ENCODE results near the gene POU2F2.

Gene POU2F2

GRCh38 chr19:42125536-42125935 is 6.7 kb downstream of the POU2F2 start:
- H3K4me1 Mint-ChIP-seq (ENCODE audit: low read depth): peaks cover 94% of the 10 kb centered on the region
- intact Hi-C loops (cut with micrococcal nuclease): loop anchor here (5.0 kb wide), 1 partner anchor 202 kb away; the partner anchor contains the start of gene MEGF8
- no peaks in the 10 kb centered on the region for H3K9me3 Mint-ChIP-seq
- H3K36me3 Mint-ChIP-seq (ENCODE audit: low read depth): peaks cover 7% of the 10 kb centered on the region
- H3K27me3 Mint-ChIP-seq: no peaks in the 10 kb centered on the region
- H3K4me3 Mint-ChIP-seq: no peak overlapping the region
- H3K27ac Mint-ChIP-seq: peak overlapping the region; percentile 13

- intact Hi-C loops (cut with micrococcal nuclease): no loop called here
- Mint-ChIP-seq H3K36me3 (ENCODE audit: low read depth) (peaks cover 7% of the 10 kb centered on the region), H3K4me3 (no peak overlapping the region), H3K27me3 (no peaks in the 10 kb centered on the region), H3K9me3 (no peaks in the 10 kb centered on the region), H3K27ac (no peak overlapping the region), H3K4me1 (ENCODE audit: low read depth) (peaks cover 84% of the 10 kb centered on the region)
These were observed 7.8 kb downstream of the POU2F2 start for GRCh38 chr19:42124386-42124901.

GRCh38 chr19:42123765-42124164 is 8.5 kb downstream of the POU2F2 start:
- intact Hi-C loops (cut with micrococcal nuclease): no loop called here
- Mint-ChIP-seq H3K9me3 (no peaks in the 10 kb centered on the region), H3K27me3 (no peaks in the 10 kb centered on the region), H3K27ac (peak overlapping the region; percentile 83), H3K4me1 (ENCODE audit: low read depth) (peaks cover 80% of the 10 kb centered on the region), H3K36me3 (ENCODE audit: low read depth) (peaks cover 11% of the 10 kb centered on the region), H3K4me3 (peak overlapping the region; percentile 7)

GRCh38 chr19:42122691-42123607 is 9.3 kb downstream of the POU2F2 start:
- Mint-ChIP-seq H3K4me3 (peak overlapping the region; percentile 52), H3K4me1 (ENCODE audit: low read depth) (peaks cover 78% of the 10 kb centered on the region), H3K36me3 (ENCODE audit: low read depth) (peaks cover 17% of the 10 kb centered on the region), H3K9me3 (no peaks in the 10 kb centered on the region), H3K27me3 (no peaks in the 10 kb centered on the region), H3K27ac (peak overlapping the region; percentile 83)
- intact Hi-C loops (cut with micrococcal nuclease): no loop called here

- peaks cover 30% of the 10 kb centered on the region for H3K36me3 Mint-ChIP-seq (ENCODE audit: low read depth)
- no peaks in the 10 kb centered on the region for H3K9me3 Mint-ChIP-seq
- intact Hi-C loops (cut with micrococcal nuclease): no loop called here
- peak overlapping the region; percentile 58 for H3K4me3 Mint-ChIP-seq
- H3K4me1 Mint-ChIP-seq (ENCODE audit: low read depth): peaks cover 71% of the 10 kb centered on the region
- H3K27ac Mint-ChIP-seq: peak overlapping the region; percentile 83
- H3K27me3 Mint-ChIP-seq: no peaks in the 10 kb centered on the region
These were observed 10.6 kb downstream of the POU2F2 start for GRCh38 chr19:42121656-42122069.

- Mint-ChIP-seq H3K36me3 (ENCODE audit: low read depth) (peaks cover 35% of the 10 kb centered on the region), H3K9me3 (no peaks in the 10 kb centered on the region), H3K4me1 (ENCODE audit: low read depth) (peaks cover 70% of the 10 kb centered on the region), H3K4me3 (peak overlapping the region; percentile 58), H3K27ac (peak overlapping the region; percentile 83), H3K27me3 (no peaks in the 10 kb centered on the region)
- intact Hi-C loops (cut with micrococcal nuclease): no loop called here
These were observed 11.1 kb downstream of the POU2F2 start for GRCh38 chr19:42121036-42121621.

GRCh38 chr19:42120276-42120980 is 11.8 kb downstream of the POU2F2 start:
- Mint-ChIP-seq H3K4me3 (no peak overlapping the region), H3K27ac (peak overlapping the region; percentile 83), H3K4me1 (ENCODE audit: low read depth) (peaks cover 68% of the 10 kb centered on the region), H3K36me3 (ENCODE audit: low read depth) (peaks cover 42% of the 10 kb centered on the region), H3K9me3 (no peaks in the 10 kb centered on the region), H3K27me3 (no peaks in the 10 kb centered on the region)
- intact Hi-C loops (cut with micrococcal nuclease): no loop called here

- intact Hi-C loops (cut with micrococcal nuclease): no loop called here
- no peaks in the 10 kb centered on the region for H3K9me3 Mint-ChIP-seq
- no peak overlapping the region for H3K27ac Mint-ChIP-seq
- no peaks in the 10 kb centered on the region for H3K27me3 Mint-ChIP-seq
- H3K4me3 Mint-ChIP-seq: no peak overlapping the region
- peaks cover 59% of the 10 kb centered on the region for H3K4me1 Mint-ChIP-seq (ENCODE audit: low read depth)
- peaks cover 66% of the 10 kb centered on the region for H3K36me3 Mint-ChIP-seq (ENCODE audit: low read depth)
These were observed 15.2 kb downstream of the POU2F2 start for GRCh38 chr19:42117076-42117475.

GRCh38 chr19:42116308-42117075 is 15.8 kb downstream of the POU2F2 start:
- Mint-ChIP-seq H3K9me3 (no peaks in the 10 kb centered on the region), H3K27me3 (no peaks in the 10 kb centered on the region), H3K36me3 (ENCODE audit: low read depth) (peaks cover 72% of the 10 kb centered on the region), H3K4me1 (ENCODE audit: low read depth) (peaks cover 58% of the 10 kb centered on the region), H3K4me3 (no peak overlapping the region), H3K27ac (no peak overlapping the region)
- intact Hi-C loops (cut with micrococcal nuclease): no loop called here

GRCh38 chr19:42115705-42116104 is 16.5 kb downstream of the POU2F2 start:
- intact Hi-C loops (cut with micrococcal nuclease): no loop called here

GRCh38 chr19:42115219-42115618 is 17.0 kb downstream of the POU2F2 start:
- peaks cover 83% of the 10 kb centered on the region for H3K36me3 Mint-ChIP-seq (ENCODE audit: low read depth)
- H3K4me1 Mint-ChIP-seq (ENCODE audit: low read depth): peaks cover 56% of the 10 kb centered on the region
- no peak overlapping the region for H3K27ac Mint-ChIP-seq
- no peak overlapping the region for H3K4me3 Mint-ChIP-seq
- no peaks in the 10 kb centered on the region for H3K9me3 Mint-ChIP-seq
- intact Hi-C loops (cut with micrococcal nuclease): no loop called here
- no peaks in the 10 kb centered on the region for H3K27me3 Mint-ChIP-seq

More at GRCh38 chr19:42115705-42116104, 16.5 kb downstream of the POU2F2 start:
- Mint-ChIP-seq H3K4me3 (no peak overlapping the region), H3K36me3 (ENCODE audit: low read depth) (peaks cover 80% of the 10 kb centered on the region), H3K9me3 (no peaks in the 10 kb centered on the region), H3K27ac (no peak overlapping the region), H3K27me3 (no peaks in the 10 kb centered on the region), H3K4me1 (ENCODE audit: low read depth) (peaks cover 58% of the 10 kb centered on the region)

- Mint-ChIP-seq H3K27me3 (no peaks in the 10 kb centered on the region), H3K27ac (no peak overlapping the region), H3K9me3 (no peaks in the 10 kb centered on the region), H3K36me3 (ENCODE audit: low read depth) (peaks cover 83% of the 10 kb centered on the region), H3K4me1 (ENCODE audit: low read depth) (peaks cover 56% of the 10 kb centered on the region), H3K4me3 (no peak overlapping the region)
- intact Hi-C loops (cut with micrococcal nuclease): no loop called here
These were observed 17.8 kb downstream of the POU2F2 start for GRCh38 chr19:42114412-42114811.

GRCh38 chr19:42113641-42114348 is 18.5 kb downstream of the POU2F2 start:
- intact Hi-C loops (cut with micrococcal nuclease): no loop called here
- Mint-ChIP-seq H3K36me3 (ENCODE audit: low read depth) (peaks cover 79% of the 10 kb centered on the region), H3K4me3 (no peak overlapping the region), H3K9me3 (no peaks in the 10 kb centered on the region), H3K27me3 (no peaks in the 10 kb centered on the region), H3K4me1 (ENCODE audit: low read depth) (peaks cover 59% of the 10 kb centered on the region), H3K27ac (no peak overlapping the region)

Data from dendritic cell treated with granulocyte-macrophage colony-stimulating factor and Interleukin-4, amounts not matched to agents 40 ng/mL and 50 ng/mL, for 4 days (primary cell).